A549 (cell line): ENCODE data around the gene MSI2. TPM values are rescaled to one million over a fixed set of nuclear protein-coding genes. Genes with fewer than 3 reads are reported as not detected.

Experiments used
- ATAC-seq, 2 experiments: fragments of 200-7000 bp in 1 of 2; fragments of >200 bp in 1 of 2; cut with Nextera tagmentation in 1 of 2; cut with Tn5 transposase in 1 of 2; 3 replicates each; pipeline versions ENCODE4 v1.8.0 to v1.9.1; 2018 to 2020; ENCODE audit warnings: mild to moderate bottlenecking in 1 of 2, moderate library complexity in 1 of 2
- CTCF ChIA-PET: fragments of 300-600 bp; sonication (Branson Sonifier 250); formaldehyde crosslinking; extraction: SDS; loops from one replicate; lab custom pipeline; 2021; ENCODE audit warnings: antibody characterized with exemption, inconsistent platforms; lab: Yijun Ruan, JAX
- POLR2A ChIA-PET: fragments of 350-600 bp; formaldehyde crosslinking; extraction: SDS; loops from one replicate; lab custom pipeline; 2021; ENCODE audit warnings: antibody characterized with exemption, inconsistent platforms; lab: Yijun Ruan, JAX
- DNase-seq, 2 experiments: peaks; one replicate each; pipeline versions ENCODE4 v3.0.0 to v3.0.0-alpha.2; 2011 to 2016; ENCODE audit warnings: low read depth in 1 of 2, low spot score in 1 of 2
- FAIRE-seq: peaks from 2 replicates; lab custom pipeline; 2011; peaks lifted over from hg19 to GRCh38; lab: Jason Lieb, UNC
- H3K27ac ChIP-seq, 2 experiments: fragments of >200 bp; sonication (Bioruptor Twin); formaldehyde crosslinking; 3 replicates each; pipeline ENCODE4 v1.5.1; 2016 to 2017
- H3K4me1 ChIP-seq: fragments of >200 bp; sonication (Bioruptor Twin); formaldehyde crosslinking; 3 replicates; pipeline ENCODE4 v1.6.1; 2016
- H3K4me2 ChIP-seq: fragments of >200 bp; sonication (Bioruptor Twin); formaldehyde crosslinking; 3 replicates; pipeline ENCODE4 v1.6.1; 2016
- H3K4me3 ChIP-seq: fragments of >200 bp; sonication (Bioruptor Twin); formaldehyde crosslinking; 3 replicates; pipeline ENCODE4 v1.5.1; 2016
- H3K9me3 ChIP-seq: fragments of >200 bp; sonication (Bioruptor Twin); formaldehyde crosslinking; 3 replicates; pipeline ENCODE4 v1.6.1; 2016
- CEBPB ChIP-seq, 2 experiments: fragments of >200 bp in 1 of 2; sonication (Bioruptor Twin) in 1 of 2; formaldehyde crosslinking in 1 of 2; IDR thresholded peaks; 2 replicates each; pipeline ENCODE4 v1.6.1; 2012 to 2016
- CHD2 ChIP-seq: fragments of 150-350 bp; IDR thresholded peaks from 2 replicates; pipeline ENCODE4 v1.6.1; 2014; ENCODE audit warnings: low read length; ENCODE audit not compliant: partially characterized antibody
- EHF ChIP-seq: fragments of 250-450 bp; sonication (Bioruptor Pico); IDR thresholded peaks from 2 replicates; pipeline ENCODE4 v1.5.0; 2020; ENCODE audit warnings: mild to moderate bottlenecking
- EHMT2 ChIP-seq: fragments of 200-600 bp; sonication (generic); IDR thresholded peaks from 2 replicates; pipeline ENCODE4 v1.6.1; 2016; ENCODE audit warnings: antibody characterized with exemption, low read depth, mild to moderate bottlenecking, moderate library complexity
- FOSB ChIP-seq: fragments of 250-450 bp; sonication (Bioruptor Pico); IDR thresholded peaks from 2 replicates; pipeline ENCODE4 v1.5.0; 2020; ENCODE audit warnings: mild to moderate bottlenecking, moderate library complexity
- FOSL2 ChIP-seq, 2 experiments: fragments of 450-650 bp in 1 of 2; fragments of >200 bp in 1 of 2; sonication (Bioruptor Twin) in 1 of 2; formaldehyde crosslinking; IDR thresholded peaks; 2 replicates each; pipeline versions ENCODE4 v1.5.0 to v1.6.1; 2016 to 2020; ENCODE audit warnings: mild to moderate bottlenecking in 1 of 2, moderate library complexity in 1 of 2
- GATA3 ChIP-seq: IDR thresholded peaks from 2 replicates; pipeline ENCODE4 v1.6.1; 2012; ENCODE audit warnings: borderline replicate concordance
- HEYL ChIP-seq: fragments of 250-450 bp; sonication (Bioruptor Pico); IDR thresholded peaks from 2 replicates; pipeline ENCODE4 v1.8.0; 2021; ENCODE audit warnings: mild to moderate bottlenecking, moderate library complexity
- HOXB5 ChIP-seq: fragments of 250-450 bp; sonication (Bioruptor Pico); IDR thresholded peaks from 2 replicates; pipeline ENCODE4 v1.5.0; 2020; ENCODE audit warnings: mild to moderate bottlenecking, moderate library complexity
- JUNB ChIP-seq: fragments of >200 bp; sonication (Bioruptor Twin); formaldehyde crosslinking; IDR thresholded peaks from 2 replicates; pipeline ENCODE4 v1.6.1; 2016
- MAFK ChIP-seq: fragments of 450-650 bp; IDR thresholded peaks from 2 replicates; pipeline ENCODE4 v1.6.1; 2014; ENCODE audit not compliant: partially characterized antibody
- MAZ ChIP-seq: fragments of 150-350 bp; IDR thresholded peaks from 2 replicates; pipeline ENCODE4 v1.6.1; 2014; ENCODE audit warnings: antibody characterized with exemption, low read depth, low read length, borderline replicate concordance
- NPAS2 ChIP-seq: fragments of 250-450 bp; sonication (Bioruptor Pico); IDR thresholded peaks from 2 replicates; pipeline ENCODE4 v1.8.0; 2022; ENCODE audit warnings: mild to moderate bottlenecking, moderate library complexity, borderline replicate concordance
- NR3C1 ChIP-seq: fragments of >200 bp; sonication (Bioruptor Twin); formaldehyde crosslinking; IDR thresholded peaks from 3 replicates; pipeline ENCODE4 v1.6.1; 2017
- PHF8 ChIP-seq: fragments of 200-600 bp; sonication (generic); IDR thresholded peaks from 2 replicates; pipeline ENCODE4 v1.6.1; 2016; ENCODE audit warnings: low read depth, mild to moderate bottlenecking, antibody characterized with exemption, moderate library complexity, borderline replicate concordance
- RAD21 ChIP-seq, 2 experiments: fragments of >200 bp in 1 of 2; sonication (Bioruptor Twin) in 1 of 2; formaldehyde crosslinking in 1 of 2; IDR thresholded peaks in 1 of 2; conservative IDR thresholded peaks in 1 of 2; 2 replicates in 1 of 2; 3 replicates in 1 of 2; pipeline ENCODE4 v1.6.1; 2012 to 2018; ENCODE audit warnings: inconsistent platforms in 1 of 2
- RARB ChIP-seq: fragments of 250-450 bp; sonication (Bioruptor Pico); IDR thresholded peaks from 2 replicates; pipeline ENCODE4 v1.8.0; 2021; ENCODE audit warnings: mild to moderate bottlenecking, moderate library complexity
- RNF2 ChIP-seq: fragments of 200-600 bp; sonication (generic); IDR thresholded peaks from 2 replicates; pipeline ENCODE4 v1.6.1; 2016; ENCODE audit warnings: low read depth, mild to moderate bottlenecking, antibody characterized with exemption, moderate library complexity, borderline replicate concordance
- SMC3 ChIP-seq: fragments of >200 bp; sonication (Bioruptor Twin); formaldehyde crosslinking; IDR thresholded peaks from 3 replicates; pipeline ENCODE4 v1.6.1; 2018; ENCODE audit warnings: inconsistent platforms
- SREBF2 ChIP-seq: fragments of 450-650 bp; IDR thresholded peaks from 2 replicates; pipeline ENCODE4 v1.6.1; 2014; ENCODE audit warnings: mild to moderate bottlenecking, moderate library complexity
- TFCP2L1 ChIP-seq: fragments of 250-450 bp; sonication (Bioruptor Pico); IDR thresholded peaks from 2 replicates; pipeline ENCODE4 v1.5.0; 2021; ENCODE audit warnings: mild to moderate bottlenecking
- ZC3H11A ChIP-seq: fragments of 450-650 bp; IDR thresholded peaks from 2 replicates; pipeline ENCODE4 v1.6.1; 2014; ENCODE audit warnings: antibody characterized with exemption, mild to moderate bottlenecking
- ZSCAN20 ChIP-seq: fragments of 250-450 bp; sonication (Bioruptor Pico); IDR thresholded peaks from 2 replicates; pipeline ENCODE4 v1.8.0; 2022; ENCODE audit warnings: mild to moderate bottlenecking, moderate library complexity
- WGBS: methylation state at CpG from one replicate; pipeline ENCODE4 v1.1.6; 2017; ENCODE audit errors: missing lambda C conversion rate; 5-methylcytosine and 5-hydroxymethylcytosine counted together
- polyA plus RNA-seq, 4 experiments: library from polyadenylated mRNA; depleted of rRNA in 3 of 4; stranded (reverse); fragments of >200 nt; fragmentation: RNase III in 1 of 4; extraction: RNeasy Plus Mini Kit Qiagen cat#74134 plus additional on column Dnase treatment in 1 of 4; gene quantifications; 2 replicates in 3 of 4; 3 replicates in 1 of 4; pipeline ENCODE4 v1.2.3, GENCODE V29; 2011 to 2017
- TF ChIP-seq, protein P1 (sequence below): fragments of >200 bp; sonication (Bioruptor Twin); formaldehyde crosslinking; IDR thresholded peaks from 3 replicates; pipeline ENCODE4 v1.6.1; 2016
- TF ChIP-seq, protein P2 (sequence below): fragments of >200 bp; sonication (Bioruptor Twin); formaldehyde crosslinking; IDR thresholded peaks from 3 replicates; pipeline ENCODE4 v1.5.1; 2016
- TF ChIP-seq, protein P3 (sequence below): fragments of >200 bp; sonication (Bioruptor Twin); formaldehyde crosslinking; IDR thresholded peaks from 2 replicates; pipeline ENCODE4 v1.6.1; 2016
- TF ChIP-seq, protein P4 (sequence below): fragments of 150-350 bp; IDR thresholded peaks from 2 replicates; pipeline ENCODE4 v1.6.1; 2014; ENCODE audit warnings: low read depth, mild to moderate bottlenecking, low read length
- TF ChIP-seq, protein P5 (sequence below): fragments of 450-650 bp; IDR thresholded peaks from 2 replicates; pipeline ENCODE4 v1.6.1; 2014; ENCODE audit warnings: antibody characterized with exemption

MSI2 gene
- polyA plus RNA-seq, 2 of the 4 experiments (the other 2 are of a cell fraction) = 43.6 to 44.4 TPM

DNA sequence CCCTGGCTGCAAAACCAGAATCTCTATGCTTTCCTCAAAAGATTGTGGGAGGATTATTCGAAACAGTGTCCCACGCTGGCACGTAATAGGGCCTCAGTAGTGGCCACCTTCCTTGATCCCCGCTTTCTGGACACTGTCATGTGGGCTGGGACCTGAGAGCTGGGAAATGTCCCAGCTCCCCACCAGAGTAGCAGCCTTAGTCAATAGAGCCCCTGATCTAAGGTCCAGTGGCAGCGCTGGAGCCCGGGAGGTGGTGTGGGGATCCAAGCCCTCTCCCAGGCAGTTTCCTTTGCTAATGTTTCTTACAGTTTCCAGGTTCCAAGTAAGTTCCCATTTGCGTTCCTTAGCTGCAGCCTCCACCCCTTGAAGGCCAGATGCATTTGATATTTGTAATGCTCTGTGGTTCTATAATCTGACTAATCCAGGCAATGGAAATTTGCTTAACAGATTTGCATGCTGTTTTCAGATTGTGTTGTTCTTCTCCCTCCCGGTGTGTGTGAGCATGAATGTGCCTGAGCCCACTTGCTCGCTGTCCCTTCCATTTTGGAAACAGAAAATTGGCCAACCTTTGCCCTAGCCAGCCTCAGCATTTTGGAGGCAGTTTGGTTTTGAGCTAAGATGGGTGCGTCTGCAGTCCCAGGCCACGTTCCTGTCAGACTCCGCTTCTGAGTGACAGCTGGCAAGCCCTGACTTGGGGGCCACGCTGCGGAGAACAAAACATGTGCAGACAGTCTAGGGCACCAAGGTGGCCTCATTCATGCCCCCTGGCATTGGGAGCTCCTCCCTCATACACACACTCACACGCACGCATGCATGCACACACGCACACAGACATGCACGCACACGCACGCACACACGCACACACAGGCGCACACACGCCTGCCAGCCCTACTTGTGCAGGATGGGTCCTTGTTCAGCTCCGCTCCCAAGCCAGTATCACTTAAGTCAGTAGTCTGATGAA lies 419.4 kb downstream of the MSI2 start:
- Histone ChIP-seq H3K9me3 (no peaks in the 10 kb centered on the region), H3K4me3 (no peak overlapping the region), H3K4me1 (peaks cover 14% of the 10 kb centered on the region), H3K4me2 (no peak overlapping the region), H3K27ac (no peak overlapping the region)
- no peak for ATAC-seq
- WGBS = 95% methylated on average over 24 of the region's 24 CpGs
- TF ChIP-seq NPAS2 (CRISPR knock-in tag) (no peak), RARB (CRISPR knock-in tag) (no peak), EHF (no peak), PHF8 (no peak), SMC3 (no peak), HOXB5 (no peak), CHD2 (no peak), ZSCAN20 (CRISPR knock-in tag) (no peak), NR3C1 (no peak), SREBF2 (no peak), RNF2 (no peak), GATA3 (no peak), TFCP2L1 (CRISPR knock-in tag) (no peak)
- TF ChIP-seq, protein P1, sequence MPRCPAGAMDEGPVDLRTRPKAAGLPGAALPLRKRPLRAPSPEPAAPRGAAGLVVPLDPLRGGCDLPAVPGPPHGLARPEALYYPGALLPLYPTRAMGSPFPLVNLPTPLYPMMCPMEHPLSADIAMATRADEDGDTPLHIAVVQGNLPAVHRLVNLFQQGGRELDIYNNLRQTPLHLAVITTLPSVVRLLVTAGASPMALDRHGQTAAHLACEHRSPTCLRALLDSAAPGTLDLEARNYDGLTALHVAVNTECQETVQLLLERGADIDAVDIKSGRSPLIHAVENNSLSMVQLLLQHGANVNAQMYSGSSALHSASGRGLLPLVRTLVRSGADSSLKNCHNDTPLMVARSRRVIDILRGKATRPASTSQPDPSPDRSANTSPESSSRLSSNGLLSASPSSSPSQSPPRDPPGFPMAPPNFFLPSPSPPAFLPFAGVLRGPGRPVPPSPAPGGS = no peak
- TF ChIP-seq, protein P2, sequence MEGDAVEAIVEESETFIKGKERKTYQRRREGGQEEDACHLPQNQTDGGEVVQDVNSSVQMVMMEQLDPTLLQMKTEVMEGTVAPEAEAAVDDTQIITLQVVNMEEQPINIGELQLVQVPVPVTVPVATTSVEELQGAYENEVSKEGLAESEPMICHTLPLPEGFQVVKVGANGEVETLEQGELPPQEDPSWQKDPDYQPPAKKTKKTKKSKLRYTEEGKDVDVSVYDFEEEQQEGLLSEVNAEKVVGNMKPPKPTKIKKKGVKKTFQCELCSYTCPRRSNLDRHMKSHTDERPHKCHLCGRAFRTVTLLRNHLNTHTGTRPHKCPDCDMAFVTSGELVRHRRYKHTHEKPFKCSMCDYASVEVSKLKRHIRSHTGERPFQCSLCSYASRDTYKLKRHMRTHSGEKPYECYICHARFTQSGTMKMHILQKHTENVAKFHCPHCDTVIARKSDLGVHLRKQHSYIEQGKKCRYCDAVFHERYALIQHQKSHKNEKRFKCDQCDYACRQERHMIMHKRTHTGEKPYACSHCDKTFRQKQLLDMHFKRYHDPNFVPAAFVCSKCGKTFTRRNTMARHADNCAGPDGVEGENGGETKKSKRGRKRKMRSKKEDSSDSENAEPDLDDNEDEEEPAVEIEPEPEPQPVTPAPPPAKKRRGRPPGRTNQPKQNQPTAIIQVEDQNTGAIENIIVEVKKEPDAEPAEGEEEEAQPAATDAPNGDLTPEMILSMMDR = no peak
- POLR2A ChIA-PET = no interaction called here
- CTCF ChIA-PET = interaction anchor here (0.7 to 10.8 kb wide), 9 partner anchors 9 to 437 kb away, joined by 3 to 104 read pairs (median 4); no protein-coding TSS in a partner anchor
- no peak for FAIRE-seq
- DNase-seq = no peak

DNA sequence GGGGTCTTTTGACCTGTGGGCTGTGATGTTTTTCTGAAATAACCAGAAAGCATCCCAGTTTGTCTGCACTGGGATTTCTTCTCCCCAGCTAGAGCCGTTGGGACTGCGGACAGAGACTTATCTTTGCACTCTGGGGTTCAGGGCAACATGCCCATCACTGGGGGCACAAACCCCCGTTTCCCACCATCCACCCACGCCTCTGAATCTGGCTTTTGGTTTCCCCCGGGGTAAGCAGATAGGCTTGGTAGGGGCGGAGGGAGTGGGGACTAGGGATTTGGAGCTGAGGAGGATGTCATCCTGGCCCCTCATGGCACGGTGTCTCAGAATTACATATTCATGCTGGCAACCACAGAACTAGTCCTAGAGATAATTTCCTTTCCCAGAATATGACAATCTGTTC lies 420.2 kb downstream of the MSI2 start:
- no peak for FAIRE-seq
- Histone ChIP-seq H3K4me3 (no peak overlapping the region), H3K4me2 (no peak overlapping the region), H3K9me3 (no peaks in the 10 kb centered on the region), H3K4me1 (peaks cover 9% of the 10 kb centered on the region), H3K27ac (no peak overlapping the region)
- no peak for DNase-seq
- no peak for ATAC-seq
- CTCF ChIA-PET = interaction anchor here (1.0 to 10.8 kb wide), 5 partner anchors 9 to 436 kb away, joined by 3 to 104 read pairs (median 4); no protein-coding TSS in a partner anchor
- 71% methylated on average over 7 of the region's 7 CpGs for WGBS
- POLR2A ChIA-PET = no interaction called here
- TF ChIP-seq FOSL2 (IDR thresholded peaks at IDR 0.05) (no peak), FOSL2 (CRISPR knock-in tag; IDR thresholded peaks at IDR 0.05) (no peak), RAD21 (conservative IDR thresholded peaks at IDR 0.05 in 1 of 2, IDR thresholded peaks at IDR 0.05 in 1 of 2) (no peak), CEBPB (IDR thresholded peaks at IDR 0.05) (no peak), JUNB (no peak), ZC3H11A (no peak), GATA3 (no peak), SREBF2 (no peak), MAZ (no peak), FOSB (CRISPR knock-in tag) (no peak), MAFK (no peak), HEYL (CRISPR knock-in tag) (no peak), CHD2 (no peak), EHMT2 (no peak)
- TF ChIP-seq, protein P3, sequence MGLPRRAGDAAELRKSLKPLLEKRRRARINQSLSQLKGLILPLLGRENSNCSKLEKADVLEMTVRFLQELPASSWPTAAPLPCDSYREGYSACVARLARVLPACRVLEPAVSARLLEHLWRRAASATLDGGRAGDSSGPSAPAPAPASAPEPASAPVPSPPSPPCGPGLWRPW = no peak
- TF ChIP-seq, protein P4, sequence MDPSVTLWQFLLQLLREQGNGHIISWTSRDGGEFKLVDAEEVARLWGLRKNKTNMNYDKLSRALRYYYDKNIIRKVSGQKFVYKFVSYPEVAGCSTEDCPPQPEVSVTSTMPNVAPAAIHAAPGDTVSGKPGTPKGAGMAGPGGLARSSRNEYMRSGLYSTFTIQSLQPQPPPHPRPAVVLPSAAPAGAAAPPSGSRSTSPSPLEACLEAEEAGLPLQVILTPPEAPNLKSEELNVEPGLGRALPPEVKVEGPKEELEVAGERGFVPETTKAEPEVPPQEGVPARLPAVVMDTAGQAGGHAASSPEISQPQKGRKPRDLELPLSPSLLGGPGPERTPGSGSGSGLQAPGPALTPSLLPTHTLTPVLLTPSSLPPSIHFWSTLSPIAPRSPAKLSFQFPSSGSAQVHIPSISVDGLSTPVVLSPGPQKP = no peak
- TF ChIP-seq, protein P5, sequence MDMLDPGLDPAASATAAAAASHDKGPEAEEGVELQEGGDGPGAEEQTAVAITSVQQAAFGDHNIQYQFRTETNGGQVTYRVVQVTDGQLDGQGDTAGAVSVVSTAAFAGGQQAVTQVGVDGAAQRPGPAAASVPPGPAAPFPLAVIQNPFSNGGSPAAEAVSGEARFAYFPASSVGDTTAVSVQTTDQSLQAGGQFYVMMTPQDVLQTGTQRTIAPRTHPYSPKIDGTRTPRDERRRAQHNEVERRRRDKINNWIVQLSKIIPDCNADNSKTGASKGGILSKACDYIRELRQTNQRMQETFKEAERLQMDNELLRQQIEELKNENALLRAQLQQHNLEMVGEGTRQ = no peak
- TF ChIP-seq, all 56 proteins: peak for 0
